ENCODE results near the gene RFX4.

DNA sequence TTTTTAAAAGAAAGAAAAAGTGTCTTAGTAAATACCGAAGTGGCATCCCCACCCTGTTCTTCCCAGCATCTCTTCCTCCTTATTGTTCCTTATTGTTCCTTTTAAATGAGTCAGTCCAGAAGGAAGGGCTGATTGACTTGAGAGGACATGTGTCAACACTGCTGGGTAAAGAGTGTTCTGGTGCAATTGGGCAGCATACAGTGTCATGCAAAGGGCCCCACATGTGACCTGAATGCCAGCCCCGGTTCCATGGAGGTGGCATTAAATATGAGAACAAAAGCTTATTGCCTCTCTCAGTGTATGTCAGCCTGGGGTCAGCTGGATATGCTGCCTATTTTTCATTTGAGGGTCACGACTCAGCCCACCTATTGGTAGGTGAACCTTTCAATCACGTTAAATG lies 132.8 kb downstream of the RFX4 start:
- TF ChIP-seq, protein P1, sequence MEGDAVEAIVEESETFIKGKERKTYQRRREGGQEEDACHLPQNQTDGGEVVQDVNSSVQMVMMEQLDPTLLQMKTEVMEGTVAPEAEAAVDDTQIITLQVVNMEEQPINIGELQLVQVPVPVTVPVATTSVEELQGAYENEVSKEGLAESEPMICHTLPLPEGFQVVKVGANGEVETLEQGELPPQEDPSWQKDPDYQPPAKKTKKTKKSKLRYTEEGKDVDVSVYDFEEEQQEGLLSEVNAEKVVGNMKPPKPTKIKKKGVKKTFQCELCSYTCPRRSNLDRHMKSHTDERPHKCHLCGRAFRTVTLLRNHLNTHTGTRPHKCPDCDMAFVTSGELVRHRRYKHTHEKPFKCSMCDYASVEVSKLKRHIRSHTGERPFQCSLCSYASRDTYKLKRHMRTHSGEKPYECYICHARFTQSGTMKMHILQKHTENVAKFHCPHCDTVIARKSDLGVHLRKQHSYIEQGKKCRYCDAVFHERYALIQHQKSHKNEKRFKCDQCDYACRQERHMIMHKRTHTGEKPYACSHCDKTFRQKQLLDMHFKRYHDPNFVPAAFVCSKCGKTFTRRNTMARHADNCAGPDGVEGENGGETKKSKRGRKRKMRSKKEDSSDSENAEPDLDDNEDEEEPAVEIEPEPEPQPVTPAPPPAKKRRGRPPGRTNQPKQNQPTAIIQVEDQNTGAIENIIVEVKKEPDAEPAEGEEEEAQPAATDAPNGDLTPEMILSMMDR (IDR thresholded peaks at IDR 0.05), result no peak
- TF ChIP-seq EP300 (IDR thresholded peaks at IDR 0.05) (no peak), POLR2A (IDR thresholded peaks at IDR 0.05) (no peak)
